Measurements from ENCODE around the gene MFSD2B. TPM values are rescaled to one million over a fixed set of nuclear protein-coding genes. Genes with fewer than 3 reads are reported as not detected.

MFSD2B gene
- total RNA-seq, 2 donors from 2014 or later, result 0.14 TPM; not detected in 1

DNA sequence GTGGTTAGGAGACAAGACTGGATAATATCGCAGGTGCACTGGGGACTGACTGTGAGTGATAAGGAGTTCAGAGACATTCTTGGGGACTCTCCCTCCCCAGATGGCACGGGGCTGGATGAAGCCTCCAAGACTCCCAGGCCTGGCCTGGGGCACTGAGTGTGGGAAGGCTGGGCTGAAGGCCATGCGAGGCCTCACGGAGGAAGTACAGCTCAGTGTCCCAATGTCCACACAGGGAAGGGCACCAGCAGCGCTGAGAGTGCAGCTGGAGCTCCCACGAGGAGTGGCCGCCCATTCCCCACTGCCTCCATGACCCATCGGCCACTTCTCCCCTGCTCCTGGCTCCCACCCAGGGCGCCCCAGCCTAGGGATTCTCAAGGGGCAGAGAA is 6.5 kb downstream of the MFSD2B start:
- DNase-seq (ENCODE audit: low spot score) (no peak), ATAC-seq (ENCODE audit: insufficient number of reproducible peaks, low FRiP score, low read depth) (no peak)
- H3K36me3 ChIP-seq, result no peaks in the 10 kb centered on the region
- H3K27ac ChIP-seq, result no peak overlapping the region
- H3K9me3 ChIP-seq, result no peaks in the 10 kb centered on the region
- H3K27me3 ChIP-seq (replicated peaks; ENCODE audit: insufficient read depth), result no peaks in the 10 kb centered on the region
- H3K4me3 ChIP-seq, result no peak overlapping the region
- H3K4me1 ChIP-seq (ENCODE audit: control insufficient read depth in 1 of 2, low read depth in 2 of 2), result no peaks in the 10 kb centered on the region
- TF ChIP-seq, protein P1, sequence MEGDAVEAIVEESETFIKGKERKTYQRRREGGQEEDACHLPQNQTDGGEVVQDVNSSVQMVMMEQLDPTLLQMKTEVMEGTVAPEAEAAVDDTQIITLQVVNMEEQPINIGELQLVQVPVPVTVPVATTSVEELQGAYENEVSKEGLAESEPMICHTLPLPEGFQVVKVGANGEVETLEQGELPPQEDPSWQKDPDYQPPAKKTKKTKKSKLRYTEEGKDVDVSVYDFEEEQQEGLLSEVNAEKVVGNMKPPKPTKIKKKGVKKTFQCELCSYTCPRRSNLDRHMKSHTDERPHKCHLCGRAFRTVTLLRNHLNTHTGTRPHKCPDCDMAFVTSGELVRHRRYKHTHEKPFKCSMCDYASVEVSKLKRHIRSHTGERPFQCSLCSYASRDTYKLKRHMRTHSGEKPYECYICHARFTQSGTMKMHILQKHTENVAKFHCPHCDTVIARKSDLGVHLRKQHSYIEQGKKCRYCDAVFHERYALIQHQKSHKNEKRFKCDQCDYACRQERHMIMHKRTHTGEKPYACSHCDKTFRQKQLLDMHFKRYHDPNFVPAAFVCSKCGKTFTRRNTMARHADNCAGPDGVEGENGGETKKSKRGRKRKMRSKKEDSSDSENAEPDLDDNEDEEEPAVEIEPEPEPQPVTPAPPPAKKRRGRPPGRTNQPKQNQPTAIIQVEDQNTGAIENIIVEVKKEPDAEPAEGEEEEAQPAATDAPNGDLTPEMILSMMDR (IDR thresholded peaks at IDR 0.05), result no peak

DNA sequence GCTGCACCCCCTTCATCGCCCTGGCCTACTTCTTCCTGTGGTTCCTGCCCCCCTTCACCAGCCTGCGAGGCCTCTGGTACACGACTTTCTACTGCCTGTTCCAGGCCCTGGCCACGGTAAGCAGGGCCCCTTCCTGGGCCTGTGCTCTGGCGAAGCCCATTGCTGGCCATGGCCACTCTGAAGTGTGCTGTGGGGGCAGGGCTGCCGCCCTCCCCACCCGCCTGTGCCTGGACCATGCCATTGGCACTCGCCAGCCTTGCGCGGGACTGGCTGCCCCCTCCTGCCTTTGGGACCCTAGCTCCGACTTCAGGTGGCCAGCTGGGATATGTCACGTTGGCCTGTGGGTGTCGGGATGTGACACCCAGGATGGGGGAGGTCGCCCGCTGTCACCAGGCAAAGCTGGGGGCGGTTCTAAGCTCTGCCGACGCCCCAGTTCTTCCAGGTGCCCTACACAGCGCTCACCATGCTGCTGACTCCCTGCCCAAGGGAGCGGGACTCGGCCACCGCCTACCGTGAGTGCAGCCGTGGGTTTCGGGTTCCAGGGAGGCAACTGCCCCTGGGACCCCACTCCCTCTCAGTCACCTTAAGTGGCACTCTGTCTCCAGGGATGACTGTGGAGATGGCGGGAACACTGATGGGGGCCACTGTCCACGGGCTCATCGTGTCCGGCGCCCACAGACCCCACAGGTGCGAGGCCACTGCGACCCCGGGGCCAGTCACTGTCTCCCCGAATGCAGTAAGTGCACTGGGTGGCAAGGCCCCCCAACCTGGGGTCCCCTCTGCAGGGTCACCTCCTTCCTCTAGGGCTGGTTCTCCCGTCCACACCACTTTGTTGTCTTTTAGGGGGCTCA is 7.2 kb downstream of the MFSD2B start:
- Histone ChIP-seq H3K27me3 (replicated peaks; ENCODE audit: insufficient read depth) (no peaks in the 10 kb centered on the region), H3K36me3 (no peaks in the 10 kb centered on the region), H3K27ac (no peak overlapping the region), H3K4me1 (ENCODE audit: control insufficient read depth in 1 of 2, low read depth in 2 of 2) (no peaks in the 10 kb centered on the region), H3K9me3 (no peaks in the 10 kb centered on the region), H3K4me3 (no peak overlapping the region)
- DNase-seq (ENCODE audit: low spot score), result no peak
- TF ChIP-seq, protein P1 (IDR thresholded peaks at IDR 0.05), result no peak
- no peak for ATAC-seq (ENCODE audit: insufficient number of reproducible peaks, low FRiP score, low read depth)

DNA sequence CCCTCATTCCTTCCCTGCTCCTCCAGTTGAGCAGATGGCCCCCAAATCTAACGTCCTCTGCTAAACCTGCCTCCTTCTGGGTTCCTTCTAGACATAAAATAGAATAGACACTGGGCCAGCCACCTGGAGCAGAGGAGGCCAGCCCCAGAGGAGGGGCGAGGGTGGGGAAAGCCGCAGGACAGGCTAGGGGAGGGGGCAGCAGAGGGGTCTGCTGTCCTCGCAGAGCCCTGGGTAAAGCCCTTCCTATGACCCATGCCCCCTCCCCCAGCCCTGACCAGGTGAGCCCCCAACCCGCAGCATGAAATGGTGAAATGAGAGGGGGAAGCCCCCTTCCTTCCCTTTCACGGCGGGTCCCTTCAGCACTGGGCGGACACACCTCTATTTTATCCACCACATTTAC is 7.8 kb downstream of the MFSD2B start:
- no peaks in the 10 kb centered on the region for H3K27me3 ChIP-seq (replicated peaks; ENCODE audit: insufficient read depth)

DNA sequence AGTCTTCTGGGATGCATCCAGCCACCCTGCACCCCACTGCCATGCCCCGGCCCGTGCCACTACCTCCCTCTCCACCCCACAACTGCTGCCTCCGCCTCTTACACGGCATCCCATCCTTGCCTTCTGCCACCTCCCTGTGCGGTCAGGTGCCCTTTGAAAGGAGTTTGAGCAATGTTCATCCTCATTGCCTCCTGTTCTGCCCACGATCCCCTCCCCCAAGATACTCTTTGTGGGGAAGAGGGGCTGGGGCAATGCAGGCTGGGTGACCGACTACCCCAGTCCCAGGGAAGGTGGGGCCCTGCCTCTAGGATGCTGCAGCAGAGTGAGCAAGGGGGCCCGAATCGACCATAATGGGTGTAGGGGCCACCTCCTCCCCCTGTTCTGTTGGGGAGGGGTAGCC is 8.4 kb downstream of the MFSD2B start:
- no peak overlapping the region for H3K27ac ChIP-seq
- H3K36me3 ChIP-seq, result peaks cover 3% of the 10 kb centered on the region
- DNase-seq (ENCODE audit: low spot score) (no peak), ATAC-seq (ENCODE audit: insufficient number of reproducible peaks, low FRiP score, low read depth) (no peak)
- H3K9me3 ChIP-seq, result no peaks in the 10 kb centered on the region
- no peaks in the 10 kb centered on the region for H3K4me1 ChIP-seq (ENCODE audit: control insufficient read depth in 1 of 2, low read depth in 2 of 2)
- TF ChIP-seq, protein P1 (IDR thresholded peaks at IDR 0.05), result no peak
- no peaks in the 10 kb centered on the region for H3K27me3 ChIP-seq (replicated peaks; ENCODE audit: insufficient read depth)
- no peak overlapping the region for H3K4me3 ChIP-seq

More for the DNA sequence above, 7.8 kb downstream of the MFSD2B start:
- TF ChIP-seq, protein P1 (IDR thresholded peaks at IDR 0.05), result no peak
- DNase-seq (ENCODE audit: low spot score) (no peak), ATAC-seq (ENCODE audit: insufficient number of reproducible peaks, low FRiP score, low read depth) (no peak)
- Histone ChIP-seq H3K27ac (no peak overlapping the region), H3K4me1 (ENCODE audit: control insufficient read depth in 1 of 2, low read depth in 2 of 2) (no peaks in the 10 kb centered on the region), H3K9me3 (no peaks in the 10 kb centered on the region), H3K4me3 (no peak overlapping the region), H3K36me3 (peaks cover 2% of the 10 kb centered on the region)

DNA sequence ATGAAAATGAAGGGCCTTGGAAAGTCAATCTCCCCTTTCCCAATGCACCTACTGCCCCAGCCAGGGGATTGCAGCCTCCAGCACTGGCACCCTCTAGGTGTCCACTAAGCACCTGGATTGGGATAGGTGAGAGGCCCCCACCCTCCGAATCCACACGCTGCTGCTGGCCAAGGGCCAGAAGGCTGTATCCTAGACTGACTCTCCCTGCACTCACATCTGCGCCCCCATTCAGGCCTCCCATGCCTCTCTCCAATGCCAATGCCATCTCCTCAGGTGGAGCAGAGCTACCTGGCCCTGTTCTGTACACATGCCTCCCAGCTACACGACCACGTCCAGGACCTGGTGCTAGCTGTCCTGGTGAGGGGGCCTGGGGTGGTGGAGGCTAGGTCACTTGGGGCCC is 9.8 kb downstream of the MFSD2B start:
- no peak for DNase-seq (ENCODE audit: low spot score)
- Histone ChIP-seq H3K9me3 (no peaks in the 10 kb centered on the region), H3K4me3 (no peak overlapping the region), H3K4me1 (ENCODE audit: control insufficient read depth in 1 of 2, low read depth in 2 of 2) (no peaks in the 10 kb centered on the region), H3K27ac (no peak overlapping the region), H3K36me3 (peaks cover 7% of the 10 kb centered on the region), H3K27me3 (replicated peaks; ENCODE audit: insufficient read depth) (no peaks in the 10 kb centered on the region)
- TF ChIP-seq, protein P1 (IDR thresholded peaks at IDR 0.05), result no peak
- ATAC-seq (ENCODE audit: insufficient number of reproducible peaks, low FRiP score, low read depth), result no peak
